ENCODE measurements around the gene GPD2.

Gene GPD2

DNA sequence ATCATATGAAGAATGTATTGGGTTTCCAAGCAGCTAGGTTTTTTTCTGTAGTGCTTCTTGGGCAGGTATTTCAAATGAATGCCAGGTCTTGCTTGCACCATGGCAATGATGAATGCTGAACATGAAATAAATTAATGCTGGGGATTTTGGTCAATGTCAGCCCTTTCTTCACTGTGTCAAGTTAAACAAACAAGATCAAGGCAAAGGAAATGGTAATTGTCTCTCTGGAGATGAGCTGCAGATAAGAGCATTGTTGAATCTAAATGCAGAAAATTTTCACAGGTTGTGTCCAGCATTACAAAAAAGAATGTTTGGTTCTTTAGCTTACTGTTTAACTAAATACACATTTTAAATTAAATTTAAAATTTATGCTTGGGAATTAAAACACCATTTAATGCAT is 144.3 kb downstream of the GPD2 start:
- Histone ChIP-seq H2AFZ (ENCODE audit: low read depth, low read length) (no peak overlapping the region), H3K4me3 (ENCODE audit: insufficient read depth in 1 of 2, low read depth in 1 of 2, low read length in 2 of 2) (no peak overlapping the region), H3K36me3 (ENCODE audit: control insufficient read depth in 1 of 2, insufficient read depth in 2 of 2, low read depth in 1 of 2, low read length in 2 of 2) (peaks cover 0 to 64% of the 10 kb centered on the region in 2 experiments), H3K9ac (ENCODE audit: low read length) (no peak overlapping the region), H3K4me1 (ENCODE audit: control insufficient read depth, insufficient read depth, low read depth, low read length) (no peaks in the 10 kb centered on the region), H2BK15ac (ENCODE audit: low read depth, poor library complexity, severe bottlenecking) (no peak overlapping the region), H2BK120ac (ENCODE audit: low read depth, low read length) (no peak overlapping the region), H2BK5ac (ENCODE audit: low read depth, low read length, poor library complexity, severe bottlenecking) (no peak overlapping the region), H4K8ac (ENCODE audit: low read length) (no peak overlapping the region), H3K27ac (ENCODE audit: low read length, poor library complexity, severe bottlenecking) (no peak overlapping the region), H2BK12ac (ENCODE audit: low read length in 2 of 2) (no peak overlapping the region), H3K27me3 (ENCODE audit: control insufficient read depth in 1 of 2, insufficient read depth in 1 of 2, low read length in 2 of 2) (no peaks in the 10 kb centered on the region), H3K14ac (ENCODE audit: low read length in 2 of 2) (no peak overlapping the region), H3K4ac (ENCODE audit: low read depth in 1 of 2, low read length in 2 of 2) (no peak overlapping the region), H3K79me1 (replicated peaks; ENCODE audit: low read length, poor library complexity, severe bottlenecking) (no peaks in the 10 kb centered on the region), H3K18ac (ENCODE audit: low read depth in 1 of 2, low read length in 2 of 2) (no peak overlapping the region), H3K9me3 (ENCODE audit: control insufficient read depth, low read length) (no peaks in the 10 kb centered on the region), H3K23ac (ENCODE audit: low read length in 2 of 2) (no peak overlapping the region), H3K4me2 (ENCODE audit: low read length, poor library complexity, severe bottlenecking) (no peak overlapping the region), H2AK5ac (ENCODE audit: low read length, severe bottlenecking) (no peak overlapping the region), H4K91ac (ENCODE audit: low read length) (no peak overlapping the region)
- no peak for DNase-seq

DNA sequence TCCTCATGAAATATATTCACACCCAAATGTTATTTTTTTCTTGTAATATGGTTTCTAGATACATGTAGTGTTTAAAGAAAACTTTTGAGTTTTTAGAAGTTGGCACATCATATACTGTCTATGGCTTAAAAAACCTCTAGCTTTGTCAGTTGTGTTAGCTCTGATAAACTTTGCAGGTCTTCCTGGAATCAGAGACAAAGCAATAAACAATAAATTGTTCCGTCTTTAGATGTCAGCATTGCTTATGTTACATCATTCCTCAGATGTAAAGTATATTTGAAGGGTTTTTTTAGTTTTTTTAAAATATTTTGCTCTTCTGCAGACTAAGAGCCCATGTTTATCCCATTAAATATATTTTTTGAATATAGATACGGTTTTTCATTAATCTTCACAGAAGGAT is 145.1 kb downstream of the GPD2 start:
- Histone ChIP-seq H3K14ac (ENCODE audit: low read length in 2 of 2) (no peak overlapping the region), H3K9me3 (ENCODE audit: control insufficient read depth, low read length) (no peaks in the 10 kb centered on the region), H2BK12ac (ENCODE audit: low read length in 2 of 2) (no peak overlapping the region), H3K36me3 (ENCODE audit: control insufficient read depth in 1 of 2, insufficient read depth in 2 of 2, low read depth in 1 of 2, low read length in 2 of 2) (peaks cover 0 to 67% of the 10 kb centered on the region in 2 experiments), H3K23ac (ENCODE audit: low read length in 2 of 2) (no peak overlapping the region), H3K27me3 (ENCODE audit: control insufficient read depth in 1 of 2, insufficient read depth in 1 of 2, low read length in 2 of 2) (no peaks in the 10 kb centered on the region), H3K4ac (ENCODE audit: low read depth in 1 of 2, low read length in 2 of 2) (no peak overlapping the region), H2BK15ac (ENCODE audit: low read depth, poor library complexity, severe bottlenecking) (no peak overlapping the region), H2BK5ac (ENCODE audit: low read depth, low read length, poor library complexity, severe bottlenecking) (no peak overlapping the region), H4K91ac (ENCODE audit: low read length) (no peak overlapping the region), H2BK120ac (ENCODE audit: low read depth, low read length) (no peak overlapping the region), H3K9ac (ENCODE audit: low read length) (no peak overlapping the region), H3K4me3 (ENCODE audit: insufficient read depth in 1 of 2, low read depth in 1 of 2, low read length in 2 of 2) (no peak overlapping the region), H2AK5ac (ENCODE audit: low read length, severe bottlenecking) (no peak overlapping the region), H3K27ac (ENCODE audit: low read length, poor library complexity, severe bottlenecking) (no peak overlapping the region), H3K4me2 (ENCODE audit: low read length, poor library complexity, severe bottlenecking) (no peak overlapping the region), H4K8ac (ENCODE audit: low read length) (no peak overlapping the region), H3K79me1 (replicated peaks; ENCODE audit: low read length, poor library complexity, severe bottlenecking) (no peaks in the 10 kb centered on the region), H3K18ac (ENCODE audit: low read depth in 1 of 2, low read length in 2 of 2) (no peak overlapping the region), H2AFZ (ENCODE audit: low read depth, low read length) (no peak overlapping the region), H3K4me1 (ENCODE audit: control insufficient read depth, insufficient read depth, low read depth, low read length) (no peaks in the 10 kb centered on the region)
- no CpG with 5 or more reads among the region's 2 CpGs for WGBS
- DNase-seq, result no peak

DNA sequence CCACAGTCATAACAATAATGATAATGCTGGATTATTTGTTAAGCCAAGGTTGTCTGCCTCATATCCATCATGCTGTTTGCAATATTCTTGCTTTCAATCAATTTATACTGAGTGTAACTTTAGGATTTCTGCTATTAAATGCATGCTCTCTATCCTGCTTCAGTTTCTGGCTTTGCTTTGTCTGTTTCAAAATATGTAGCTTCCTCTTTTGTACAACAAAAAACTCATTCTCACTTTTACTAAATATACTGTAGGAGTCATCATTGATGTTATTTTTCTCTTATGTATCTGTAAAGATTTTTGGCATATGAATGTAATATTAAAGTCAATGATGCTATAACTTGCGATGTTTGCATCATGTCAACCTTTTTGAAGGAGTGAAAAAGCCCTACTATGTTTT is 149.3 kb downstream of the GPD2 start:
- H2BK120ac ChIP-seq (ENCODE audit: low read depth, low read length), result no peak overlapping the region
- no peak overlapping the region for H2BK5ac ChIP-seq (ENCODE audit: low read depth, low read length, poor library complexity, severe bottlenecking)
- peaks cover 0 to 38% of the 10 kb centered on the region in 2 experiments for H3K36me3 ChIP-seq (ENCODE audit: control insufficient read depth in 1 of 2, insufficient read depth in 2 of 2, low read depth in 1 of 2, low read length in 2 of 2)
- H3K4me3 ChIP-seq (ENCODE audit: insufficient read depth in 1 of 2, low read depth in 1 of 2, low read length in 2 of 2), result no peak overlapping the region
- no peak overlapping the region for H2BK12ac ChIP-seq (ENCODE audit: low read length in 2 of 2)
- WGBS, result 97% methylated on average over 1 of the region's 1 CpG
- H3K23ac ChIP-seq (ENCODE audit: low read length in 2 of 2), result no peak overlapping the region
- H2BK15ac ChIP-seq (ENCODE audit: low read depth, poor library complexity, severe bottlenecking), result no peak overlapping the region
- no peak overlapping the region for H3K27ac ChIP-seq (ENCODE audit: low read length, poor library complexity, severe bottlenecking)
- H3K9me3 ChIP-seq (ENCODE audit: control insufficient read depth, low read length), result no peaks in the 10 kb centered on the region
- DNase-seq, result no peak
- H2AK5ac ChIP-seq (ENCODE audit: low read length, severe bottlenecking), result no peak overlapping the region
- H3K4me2 ChIP-seq (ENCODE audit: low read length, poor library complexity, severe bottlenecking), result no peak overlapping the region
- no peak overlapping the region for H2AFZ ChIP-seq (ENCODE audit: low read depth, low read length)
- H3K4me1 ChIP-seq (ENCODE audit: control insufficient read depth, insufficient read depth, low read depth, low read length), result no peaks in the 10 kb centered on the region
- no peak overlapping the region for H3K14ac ChIP-seq (ENCODE audit: low read length in 2 of 2)
- no peak overlapping the region for H3K18ac ChIP-seq (ENCODE audit: low read depth in 1 of 2, low read length in 2 of 2)
- H4K8ac ChIP-seq (ENCODE audit: low read length), result no peak overlapping the region
- H3K27me3 ChIP-seq (ENCODE audit: control insufficient read depth in 1 of 2, insufficient read depth in 1 of 2, low read length in 2 of 2), result no peaks in the 10 kb centered on the region
- no peak overlapping the region for H3K4ac ChIP-seq (ENCODE audit: low read depth in 1 of 2, low read length in 2 of 2)
- H3K9ac ChIP-seq (ENCODE audit: low read length), result no peak overlapping the region
- H3K79me1 ChIP-seq (replicated peaks; ENCODE audit: low read length, poor library complexity, severe bottlenecking), result no peaks in the 10 kb centered on the region
- no peak overlapping the region for H4K91ac ChIP-seq (ENCODE audit: low read length)

DNA sequence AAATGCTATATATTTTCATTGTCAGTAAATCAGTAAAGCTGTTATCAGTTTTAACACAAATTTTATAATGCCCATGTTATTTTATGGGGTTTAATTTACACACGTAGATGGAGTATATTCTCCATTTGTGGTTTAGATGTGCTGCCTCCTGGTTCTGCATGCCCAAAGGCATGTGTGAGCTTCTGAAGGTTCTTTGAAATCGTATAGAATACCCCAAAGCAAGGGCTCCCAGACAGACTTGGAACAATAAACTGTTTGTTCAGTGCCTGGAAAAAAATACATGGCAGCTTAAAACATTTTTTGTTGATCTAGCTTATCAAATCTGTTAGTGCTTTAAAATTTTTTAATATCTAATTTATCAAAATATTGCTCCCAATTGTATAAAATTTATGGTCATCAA is 150.4 kb downstream of the GPD2 start:
- Histone ChIP-seq H3K9ac (ENCODE audit: low read length) (no peak overlapping the region), H2AK5ac (ENCODE audit: low read length, severe bottlenecking) (no peak overlapping the region), H4K91ac (ENCODE audit: low read length) (no peak overlapping the region), H3K27me3 (ENCODE audit: control insufficient read depth in 1 of 2, insufficient read depth in 1 of 2, low read length in 2 of 2) (no peaks in the 10 kb centered on the region), H3K79me1 (replicated peaks; ENCODE audit: low read length, poor library complexity, severe bottlenecking) (no peaks in the 10 kb centered on the region), H3K23ac (ENCODE audit: low read length in 2 of 2) (no peak overlapping the region), H3K4ac (ENCODE audit: low read depth in 1 of 2, low read length in 2 of 2) (no peak overlapping the region), H3K4me1 (ENCODE audit: control insufficient read depth, insufficient read depth, low read depth, low read length) (no peaks in the 10 kb centered on the region), H2AFZ (ENCODE audit: low read depth, low read length) (no peak overlapping the region), H3K27ac (ENCODE audit: low read length, poor library complexity, severe bottlenecking) (no peak overlapping the region), H3K14ac (ENCODE audit: low read length in 2 of 2) (no peak overlapping the region), H3K18ac (ENCODE audit: low read depth in 1 of 2, low read length in 2 of 2) (no peak overlapping the region), H3K9me3 (ENCODE audit: control insufficient read depth, low read length) (no peaks in the 10 kb centered on the region), H4K8ac (ENCODE audit: low read length) (no peak overlapping the region), H3K36me3 (ENCODE audit: control insufficient read depth in 1 of 2, insufficient read depth in 2 of 2, low read depth in 1 of 2, low read length in 2 of 2) (peaks cover 0 to 36% of the 10 kb centered on the region in 2 experiments), H2BK12ac (ENCODE audit: low read length in 2 of 2) (no peak overlapping the region), H3K4me2 (ENCODE audit: low read length, poor library complexity, severe bottlenecking) (no peak overlapping the region), H2BK5ac (ENCODE audit: low read depth, low read length, poor library complexity, severe bottlenecking) (no peak overlapping the region), H2BK120ac (ENCODE audit: low read depth, low read length) (no peak overlapping the region), H3K4me3 (ENCODE audit: insufficient read depth in 1 of 2, low read depth in 1 of 2, low read length in 2 of 2) (no peak overlapping the region), H2BK15ac (ENCODE audit: low read depth, poor library complexity, severe bottlenecking) (no peak overlapping the region)
- WGBS, result 97% methylated on average over 2 of the region's 2 CpGs
- DNase-seq, result no peak

All from mesenchymal stem cell (in vitro differentiated cells and primary cell).